NCI-H748 treated with DMSO at 0.1 percent for 48 hours (cell line): ENCODE data around the gene KLK5.
A peak's percentile ranks its signal among the peaks of the same experiment; 100 is the strongest.

Source experiments
- DNase-seq: peaks from one replicate; lab custom pipeline; 2025; lab: John Stamatoyannopoulos, UW

KLK5 gene

DNA sequence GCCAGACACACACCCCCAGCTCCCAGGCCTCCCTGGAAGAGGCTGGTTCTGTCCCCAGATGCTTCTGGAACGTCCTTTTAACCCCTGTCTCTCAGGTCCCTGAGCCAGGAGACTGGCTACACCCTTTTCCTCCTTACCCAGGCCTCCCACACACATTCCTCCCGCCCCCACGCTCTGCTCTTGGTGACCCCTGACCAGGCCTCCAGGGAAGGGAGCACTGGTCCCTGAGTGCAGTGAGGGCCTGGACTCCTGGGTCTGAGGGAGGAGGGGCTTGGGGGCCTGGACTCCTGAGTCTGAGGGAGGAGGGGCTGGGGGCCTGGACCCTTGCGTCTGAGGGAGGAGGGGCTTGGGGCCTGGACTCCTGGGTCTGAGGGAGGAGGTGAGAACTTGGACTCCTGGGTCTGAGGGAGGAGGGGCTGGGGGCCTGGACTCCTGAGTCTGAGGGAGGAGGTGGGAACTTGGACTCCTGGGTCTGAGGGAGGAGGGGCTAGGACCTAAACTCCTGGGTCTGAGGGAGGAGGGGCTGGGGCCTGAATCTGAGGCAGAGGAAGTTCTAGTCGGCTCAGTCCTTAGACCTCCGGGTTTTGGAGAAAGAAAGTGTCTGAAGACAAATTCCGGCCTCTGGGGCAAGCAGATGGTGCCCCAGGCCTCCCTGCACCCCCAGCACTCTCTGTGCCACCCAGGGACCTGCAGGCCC lies 16.0 kb upstream of the KLK5 start:
- DNase-seq: no peak

DNA sequence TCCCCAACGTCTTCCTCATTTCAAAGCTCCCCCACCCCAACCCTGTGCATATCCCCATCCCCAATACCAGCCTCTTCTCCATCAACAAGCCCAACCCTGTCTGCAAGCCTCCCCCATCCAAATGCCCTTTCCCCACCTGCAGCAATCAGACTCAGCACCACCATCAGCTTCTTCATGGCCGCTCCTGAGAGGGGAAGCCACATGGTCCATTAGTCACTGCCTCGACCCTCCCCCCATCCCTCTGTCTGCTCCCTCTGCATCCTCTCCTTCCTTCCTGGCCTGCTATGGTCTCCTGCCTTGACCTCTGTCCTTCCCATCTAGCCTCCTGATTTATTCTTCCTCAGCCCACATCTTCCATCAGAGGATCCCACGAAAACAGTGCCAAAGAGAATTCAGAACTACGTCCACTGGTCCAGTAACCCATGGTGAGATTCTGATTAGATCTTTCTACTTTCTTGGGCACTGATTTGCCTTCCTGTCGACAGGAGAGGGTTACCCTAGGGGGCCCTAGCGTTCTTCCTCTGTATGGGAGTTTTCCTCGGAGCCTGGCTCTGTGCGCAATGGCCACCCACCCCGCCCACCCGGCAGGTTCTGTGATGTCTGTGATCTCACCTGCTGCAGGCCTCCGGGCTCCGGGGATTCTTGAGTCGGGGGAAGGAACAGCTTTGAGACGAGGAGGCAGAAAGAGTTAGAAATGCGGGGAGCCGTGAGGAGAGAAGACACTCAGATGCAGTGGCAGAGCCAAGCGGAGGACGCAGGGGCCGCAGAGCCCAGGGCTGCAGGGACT lies 15.3 kb upstream of the KLK5 start:
- DNase-seq: no peak

DNA sequence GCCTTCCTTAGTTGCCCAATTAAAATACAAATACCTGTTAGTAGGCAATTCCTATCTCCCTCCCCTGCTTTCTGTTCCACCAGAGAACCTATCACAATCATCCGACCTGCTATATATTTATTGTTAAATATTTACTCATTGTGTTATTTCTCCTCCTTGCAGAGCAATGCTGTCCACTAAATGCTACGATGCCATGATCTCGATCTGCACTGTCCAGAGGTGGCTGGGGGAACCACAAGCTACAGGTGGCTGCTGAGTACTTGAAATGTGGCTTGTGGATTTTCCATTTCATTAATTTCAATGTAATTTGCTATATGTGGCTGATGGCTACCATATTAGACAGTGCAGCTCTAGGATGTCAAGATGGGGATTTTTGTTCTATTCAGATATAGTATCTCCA lies 11.4 kb upstream of the KLK5 start:
- no peak for DNase-seq

DNA sequence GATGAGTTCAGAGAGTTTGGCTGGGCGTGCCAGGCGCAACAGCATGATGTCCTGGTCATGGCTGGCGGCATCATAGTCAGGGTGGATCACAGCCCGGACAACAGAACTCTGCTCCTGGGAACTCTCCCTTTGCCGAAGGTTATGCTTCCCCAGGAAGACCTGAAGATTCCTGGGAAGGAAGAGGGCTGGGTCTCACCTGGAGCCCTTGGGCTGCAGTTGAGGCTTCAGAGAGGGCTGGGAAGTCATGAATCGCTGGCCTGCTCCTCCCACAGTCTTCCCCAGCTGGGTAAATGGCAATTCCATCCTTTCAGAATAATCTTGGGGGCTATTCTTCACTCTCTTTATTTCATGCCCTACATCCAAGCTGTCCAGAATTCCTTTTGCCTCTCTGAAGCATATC lies 10.5 kb upstream of the KLK5 start:
- DNase-seq: no peak

DNA sequence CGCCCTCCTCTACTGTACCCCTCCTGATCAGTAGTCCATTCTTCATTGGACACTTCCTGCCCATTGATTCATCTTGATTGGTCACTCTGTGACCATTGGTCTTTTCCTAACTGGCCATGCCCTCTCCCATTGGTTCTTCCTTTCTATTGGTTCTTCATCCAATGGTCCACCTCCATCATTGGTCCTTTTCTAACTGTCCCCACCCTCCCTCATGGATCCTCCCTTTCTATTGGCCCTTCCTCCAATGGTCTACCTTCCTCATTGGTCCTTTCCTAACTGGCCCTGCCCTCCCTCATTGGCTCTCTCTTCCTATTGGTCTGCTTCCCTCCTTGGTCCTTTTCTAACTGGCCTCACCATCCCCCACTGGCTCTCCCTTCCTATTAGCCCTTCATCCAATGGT lies 9.4 kb upstream of the KLK5 start:
- no peak for DNase-seq

DNA sequence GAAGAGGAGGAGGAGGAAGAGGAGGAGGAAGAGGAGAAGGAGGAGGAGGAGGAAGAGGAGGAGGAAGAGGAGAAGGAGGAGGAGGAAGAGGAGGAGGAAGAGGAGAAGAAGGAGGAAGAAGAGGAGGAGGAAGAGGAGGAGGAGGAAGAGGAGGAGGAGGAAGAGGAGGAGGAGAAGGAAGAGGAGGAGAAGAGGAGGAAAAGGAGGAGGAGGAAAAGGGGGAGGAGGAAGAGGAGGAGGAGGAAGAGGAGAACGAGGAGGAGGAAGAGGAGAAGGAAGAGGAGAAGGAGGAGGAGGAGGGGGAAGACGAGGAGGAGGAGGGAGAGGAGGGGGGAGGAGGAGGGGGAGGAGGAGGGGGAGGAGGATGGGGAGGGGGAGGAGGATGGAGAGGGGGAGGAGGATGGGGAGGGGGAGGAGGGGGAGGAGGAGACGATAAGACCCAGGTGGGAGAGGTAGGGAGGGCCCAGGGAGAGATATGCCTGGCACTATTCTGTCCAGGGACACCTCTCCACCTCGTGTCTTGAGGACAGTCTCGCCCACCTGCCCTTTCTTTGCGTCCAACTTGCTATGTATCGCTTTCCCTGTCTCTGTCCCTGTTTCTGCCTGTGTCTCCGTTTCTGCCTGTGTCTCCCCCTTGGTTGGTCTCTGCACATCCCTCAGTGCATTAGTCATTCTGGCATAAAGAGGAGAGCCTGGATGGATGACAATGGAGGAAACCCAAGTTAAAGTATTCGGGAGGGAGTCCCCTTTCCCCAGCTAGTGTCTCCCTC lies 7.1 kb upstream of the KLK5 start:
- no peak for DNase-seq

DNA sequence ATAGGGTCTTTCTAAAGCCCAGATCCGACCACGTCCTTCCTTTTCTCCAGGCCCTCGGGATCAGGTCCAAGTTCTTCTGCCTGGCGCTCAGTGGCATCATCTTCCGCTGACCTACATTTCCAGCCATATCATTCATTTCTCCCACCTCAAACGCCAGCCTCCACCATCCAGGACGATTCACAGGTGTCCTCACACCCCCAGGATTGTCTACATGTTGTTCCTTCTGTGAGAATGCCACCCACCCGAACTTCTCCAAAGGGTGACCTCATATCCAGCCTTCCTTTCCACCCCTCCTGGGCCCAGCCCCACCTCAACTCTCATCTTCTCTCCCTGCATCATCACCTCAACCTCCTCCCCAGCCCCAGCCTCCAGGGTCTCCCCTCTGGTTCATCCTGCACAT lies 4.7 kb upstream of the KLK5 start:
- DNase-seq: no peak

DNA sequence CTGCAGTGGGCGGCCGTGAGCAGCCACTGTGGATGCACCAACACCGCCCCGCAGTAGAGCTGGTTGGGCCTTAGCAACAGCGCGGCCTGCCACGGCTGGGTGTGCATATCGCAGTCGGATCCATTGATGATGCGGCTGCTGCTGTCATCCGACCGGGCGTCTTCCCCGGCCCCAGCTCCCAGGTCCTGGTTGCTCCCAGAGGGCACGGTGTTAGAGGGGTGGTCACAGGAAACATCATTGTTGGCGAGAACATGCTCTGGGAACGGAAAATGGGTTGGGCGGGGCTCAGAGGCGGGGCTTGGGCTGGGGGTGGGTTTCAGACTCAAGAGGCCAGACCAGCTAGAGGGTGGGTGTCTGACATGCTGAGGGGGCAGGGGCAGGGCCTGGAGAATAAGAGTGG lies 3.0 kb downstream of the KLK5 start:
- no peak for DNase-seq

DNA sequence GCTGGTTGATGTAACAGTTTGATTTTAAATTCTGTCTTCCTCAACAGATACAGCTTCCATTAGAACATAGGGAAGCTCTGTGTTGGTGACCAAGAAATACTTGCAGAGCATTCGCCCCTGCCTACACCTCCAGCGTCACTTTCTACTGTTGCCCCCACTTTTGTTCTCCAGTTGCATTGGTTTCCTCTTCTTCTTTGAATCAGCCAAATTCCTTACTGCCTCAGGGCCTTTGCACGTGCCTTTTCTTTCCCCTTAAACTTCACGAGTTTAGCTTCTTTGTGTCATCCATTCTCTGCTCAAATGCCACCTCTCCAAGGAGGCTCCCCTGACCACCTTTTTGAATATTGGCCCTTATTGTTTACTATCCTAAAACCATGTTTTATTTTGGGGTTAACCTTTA lies 5.7 kb downstream of the KLK5 start:
- no peak for DNase-seq

DNA sequence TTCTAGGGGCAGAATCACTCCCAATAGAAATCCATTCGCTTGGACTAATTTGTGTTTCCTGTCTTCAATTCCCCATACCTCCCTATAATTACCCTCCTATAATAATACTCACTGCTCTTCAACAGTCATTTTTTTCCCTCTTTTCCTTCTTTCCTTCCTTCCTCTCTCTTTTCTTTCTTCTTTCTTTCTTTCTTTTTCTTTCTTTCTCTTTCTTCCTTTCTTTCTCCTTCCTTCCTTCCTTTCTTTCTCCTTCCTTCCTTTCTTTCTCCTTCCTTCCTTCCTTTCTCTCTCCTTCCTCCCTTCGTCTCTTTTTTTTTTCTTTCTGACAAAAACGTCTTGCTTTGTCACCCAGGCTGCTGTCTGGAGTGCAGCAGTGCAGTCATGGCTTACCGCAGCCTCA lies 8.0 kb downstream of the KLK5 start:
- no peak for DNase-seq

DNA sequence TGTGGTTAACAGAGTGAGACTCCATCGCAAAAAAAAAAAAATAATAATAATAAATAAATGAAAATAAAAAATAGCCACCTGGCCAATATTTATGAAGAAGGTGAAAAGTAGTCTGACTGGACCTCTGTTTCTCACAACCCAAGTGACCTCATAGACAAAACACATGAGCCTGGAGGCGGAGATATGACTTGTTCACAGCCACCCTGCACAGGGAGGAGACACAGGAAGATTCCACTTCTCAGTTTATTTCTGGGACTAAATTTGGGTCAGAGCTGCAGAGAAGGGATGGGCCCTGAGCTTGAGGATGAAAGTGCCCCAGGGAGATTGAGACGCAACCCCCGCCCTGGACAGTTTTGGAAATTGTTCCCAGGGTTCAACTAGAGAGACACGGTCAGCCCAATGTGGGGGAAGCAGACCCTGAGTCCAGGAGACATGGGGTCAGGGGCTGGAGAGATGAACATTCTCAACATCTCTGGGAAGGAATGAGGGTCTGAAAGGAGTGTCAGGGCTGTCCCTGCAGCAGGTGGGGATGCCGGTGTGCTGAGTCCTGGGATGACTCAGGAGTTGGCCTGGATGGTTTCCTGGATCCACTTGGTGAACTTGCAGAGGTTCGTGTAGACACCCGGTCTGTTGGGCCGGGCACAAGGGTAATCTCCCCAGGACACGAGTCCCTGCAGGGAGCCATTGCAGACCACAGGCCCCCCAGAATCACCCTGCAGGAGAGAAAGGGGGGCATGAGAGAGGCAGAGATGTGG lies 9.6 kb downstream of the KLK5 start:
- DNase-seq: no peak

DNA sequence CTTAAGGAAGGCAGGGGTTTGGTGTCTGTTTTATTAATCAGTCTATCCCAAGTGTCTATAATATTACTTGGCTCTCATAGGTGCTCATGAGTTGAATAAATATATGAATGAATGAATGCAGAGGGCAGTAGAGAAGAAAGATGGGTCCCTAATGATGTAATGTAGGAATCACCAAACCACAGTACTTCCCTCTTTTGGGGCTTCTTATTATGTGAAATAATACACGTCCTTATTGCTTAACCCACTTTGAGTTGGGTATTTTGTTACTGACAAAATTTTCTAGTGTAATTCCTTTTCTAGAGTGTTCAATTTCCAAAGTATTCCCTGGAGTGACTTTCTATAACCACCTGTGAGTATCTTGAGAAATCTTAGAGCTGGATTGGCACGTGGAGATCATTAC lies 13.2 kb downstream of the KLK5 start:
- no peak for DNase-seq

DNA sequence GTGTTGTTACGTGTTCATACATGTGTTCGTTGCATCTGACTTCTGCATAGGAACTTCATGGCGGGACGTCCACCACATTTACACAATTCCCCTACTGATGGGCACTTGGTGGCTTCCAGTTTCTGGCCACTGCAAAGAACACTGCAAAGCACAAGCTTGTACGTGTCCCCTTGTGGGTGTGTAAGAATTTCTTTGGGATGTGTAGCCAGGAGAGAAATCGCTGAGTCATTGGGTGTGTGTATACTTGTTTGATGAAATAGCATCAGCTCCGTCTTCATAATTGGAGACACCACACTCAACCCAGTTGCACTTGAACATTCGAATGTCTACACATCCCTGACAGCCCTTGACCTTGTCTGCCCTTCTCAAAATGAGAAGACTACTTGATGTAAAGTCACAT lies 19.2 kb downstream of the KLK5 start:
- no peak for DNase-seq

DNA sequence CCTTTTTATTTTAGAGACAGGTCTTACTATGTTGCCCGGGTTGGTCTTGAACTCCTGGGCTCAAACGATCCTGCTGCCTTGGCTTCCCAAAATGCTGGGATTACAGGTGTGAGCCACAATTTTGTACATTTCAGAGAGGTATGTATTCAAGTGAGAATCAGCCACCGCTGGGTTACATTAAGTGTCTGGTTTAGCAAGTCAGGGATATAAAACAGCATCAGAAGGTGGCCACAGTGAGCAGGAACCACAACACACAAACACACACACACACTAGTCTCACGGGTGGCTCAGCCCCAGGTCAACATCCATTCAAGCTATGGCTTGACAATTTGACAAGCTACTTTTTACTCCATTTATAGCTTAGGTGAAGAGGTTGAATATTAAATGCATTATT lies 20.2 kb downstream of the KLK5 start:
- DNase-seq: no peak

DNA sequence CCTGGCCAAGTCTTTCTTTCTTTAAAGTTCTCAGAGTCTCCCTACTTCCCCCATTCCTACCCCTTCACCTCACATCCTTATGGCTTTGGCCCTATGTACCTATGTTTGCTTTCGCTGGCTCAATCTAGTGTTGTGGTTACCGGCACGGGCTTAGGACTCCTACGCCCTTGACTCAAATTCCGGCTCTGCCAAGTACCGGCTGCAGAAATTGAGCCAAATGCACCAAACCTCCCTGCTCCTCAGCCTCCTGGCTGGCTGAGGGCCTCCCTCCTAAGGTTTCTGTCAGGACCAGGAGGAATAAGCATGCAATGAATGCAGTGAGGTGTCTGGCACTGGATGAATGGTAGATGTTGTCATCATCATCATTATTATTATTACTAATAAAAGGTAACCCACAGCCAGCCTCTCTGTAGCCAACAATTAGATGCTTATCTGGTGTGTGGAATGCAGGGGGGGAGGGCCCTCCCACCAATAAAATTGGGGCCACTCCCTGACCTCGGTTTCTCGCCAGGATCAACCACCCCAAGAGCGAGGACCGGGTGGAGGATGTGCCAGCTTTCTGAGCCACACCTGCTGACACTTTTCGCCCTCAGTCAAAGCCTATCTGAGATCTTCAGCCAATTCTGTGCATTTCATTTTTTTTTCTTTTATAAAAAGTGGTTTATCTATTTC lies 20.7 kb downstream of the KLK5 start:
- DNase-seq: no peak

DNA sequence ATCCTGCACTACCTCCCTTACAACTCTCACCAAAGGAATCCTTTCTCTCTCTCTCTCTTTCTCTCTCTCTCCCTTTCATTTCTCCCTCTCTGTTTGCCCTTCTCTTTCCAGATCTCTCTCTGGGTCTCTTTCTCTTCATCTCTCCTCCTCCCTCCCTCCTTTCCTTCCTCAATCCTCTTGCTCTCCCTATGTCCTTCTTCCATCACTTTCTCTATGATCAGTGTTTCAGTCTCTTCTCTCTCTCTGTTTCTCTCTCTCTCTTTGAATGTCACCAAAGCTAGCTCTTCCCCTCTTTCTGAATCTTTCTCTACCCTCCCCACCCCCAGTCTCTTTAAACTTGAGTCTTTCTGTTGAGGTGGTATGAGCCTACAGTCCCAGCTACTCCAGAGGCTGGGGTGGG lies 21.8 kb downstream of the KLK5 start:
- DNase-seq: no peak

DNA sequence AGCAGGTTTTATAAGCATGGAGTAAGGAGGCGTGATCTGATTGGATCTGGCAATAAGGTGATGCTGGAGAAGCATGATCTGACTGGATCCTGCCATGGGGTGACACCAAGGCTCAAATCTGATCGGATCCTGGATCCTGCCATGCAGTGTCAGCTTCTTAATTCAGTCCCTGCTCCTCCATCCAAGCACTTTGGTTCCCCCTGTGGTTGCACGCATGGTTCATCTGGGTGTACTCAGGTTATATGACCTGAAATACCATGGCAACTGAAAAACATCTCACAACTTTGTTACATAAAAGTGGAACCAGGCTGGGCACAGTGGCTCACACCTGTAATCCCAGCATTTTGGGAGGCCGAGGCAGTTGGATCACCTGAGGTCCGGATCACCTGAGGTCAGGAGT lies 24.0 kb downstream of the KLK5 start:
- no peak for DNase-seq

DNA sequence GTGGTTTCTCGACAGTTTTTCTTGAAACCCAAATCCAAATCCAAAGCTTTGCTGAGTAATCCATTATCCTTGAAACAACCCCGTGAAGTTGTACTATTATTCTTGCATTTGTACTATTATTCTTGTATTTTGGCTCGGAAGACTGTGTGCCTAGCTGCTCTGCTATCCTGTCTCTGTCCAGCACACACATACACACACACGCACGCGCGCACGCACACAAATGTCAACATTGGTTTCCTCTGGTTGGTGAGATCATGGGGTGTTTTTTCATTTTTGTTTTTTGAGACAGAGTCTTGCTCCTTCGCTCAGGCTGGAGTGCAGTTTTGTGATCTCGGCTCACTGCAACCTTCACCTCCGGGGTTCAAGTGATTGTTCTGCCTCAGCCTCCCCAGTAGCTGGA lies 26.7 kb downstream of the KLK5 start:
- no peak for DNase-seq

DNA sequence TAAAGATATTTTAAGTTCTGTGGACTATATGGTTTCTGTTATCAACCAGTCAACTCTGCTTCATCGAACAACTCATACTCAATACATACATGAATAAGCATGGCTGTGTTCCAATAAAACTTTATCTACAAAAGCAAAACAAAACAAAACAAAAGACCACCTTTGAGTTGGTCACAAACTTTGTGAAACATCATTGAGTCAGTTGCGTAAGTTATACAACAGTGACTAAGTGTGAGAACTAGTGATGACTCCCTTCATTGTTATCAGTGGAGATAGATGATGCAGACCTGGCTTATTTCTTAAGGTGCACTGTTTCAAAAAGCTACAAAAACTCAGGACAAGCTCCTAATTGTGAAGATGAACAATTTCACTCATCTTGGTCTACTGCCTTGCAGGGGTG lies 27.1 kb downstream of the KLK5 start:
- DNase-seq: no peak

DNA sequence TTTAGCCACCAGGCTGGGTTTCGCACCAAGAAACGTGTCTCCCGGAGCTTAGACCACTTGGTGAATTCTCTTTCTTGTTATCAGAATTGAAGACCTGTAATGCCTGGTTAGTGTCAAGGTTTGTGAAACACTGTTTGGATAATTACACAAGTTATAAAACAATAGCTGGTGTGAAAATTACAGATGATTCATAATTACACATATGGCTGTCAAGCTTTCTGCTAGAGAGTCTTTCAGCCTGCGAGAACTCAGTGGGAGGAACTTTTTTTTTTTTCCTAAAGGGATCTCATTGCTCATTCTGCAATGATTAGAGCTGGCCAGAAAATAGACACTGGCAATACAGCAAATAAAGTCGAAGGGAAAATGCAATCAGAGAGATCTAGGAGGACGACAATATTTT lies 28.3 kb downstream of the KLK5 start:
- no peak for DNase-seq

DNA sequence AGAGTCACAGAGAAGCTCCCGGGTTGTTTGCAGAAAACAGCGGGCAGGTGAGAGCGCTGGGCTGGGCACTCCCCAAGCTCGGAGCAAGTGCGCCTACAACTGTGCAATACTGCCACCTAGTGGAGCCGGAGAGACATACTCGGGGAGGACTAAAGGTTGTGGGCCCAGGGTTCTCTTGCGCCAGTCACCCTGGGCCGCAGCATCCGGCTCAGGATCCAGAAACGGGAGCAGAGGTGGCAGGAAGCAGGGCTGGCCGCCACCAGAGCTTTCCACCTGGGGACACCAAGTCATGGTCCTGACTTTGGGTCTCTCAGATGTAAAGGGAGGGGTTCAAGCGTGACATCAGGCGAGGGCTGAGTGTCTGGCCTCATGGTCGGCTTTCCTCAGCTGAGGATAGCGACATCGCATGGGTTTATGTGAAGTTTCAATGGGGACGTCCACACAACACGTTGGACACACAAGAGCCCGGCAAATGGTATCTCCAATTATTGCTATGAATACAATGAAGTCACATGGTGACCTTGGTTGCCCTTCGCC lies 30.5 kb downstream of the KLK5 start:
- peak; percentile 90 for DNase-seq
